ENCODE data around the gene ALDH1A3.

Gene ALDH1A3

GRCh38 chr15:100880897-100881242 lies 1.2 kb downstream of the ALDH1A3 start:
- peak overlapping the region; percentile 55 for H3K4me3 ChIP-seq (ENCODE audit: low read depth, low read length)

- H3K4me3 ChIP-seq (ENCODE audit: low read depth, low read length), result no peak overlapping the region
These were observed 2.1 kb downstream of the ALDH1A3 start for GRCh38 chr15:100881573-100882336.

- no peak overlapping the region for H3K4me3 ChIP-seq (ENCODE audit: low read depth, low read length)
These were observed 5.5 kb downstream of the ALDH1A3 start for GRCh38 chr15:100885116-100885515.

GRCh38 chr15:100885811-100886210 lies 6.2 kb downstream of the ALDH1A3 start:
- no peak overlapping the region for H3K4me3 ChIP-seq (ENCODE audit: low read depth, low read length)

- no peak overlapping the region for H3K4me3 ChIP-seq (ENCODE audit: low read depth, low read length)
These were observed 7.7 kb downstream of the ALDH1A3 start for GRCh38 chr15:100887211-100887913.

- no peak overlapping the region for H3K4me3 ChIP-seq (ENCODE audit: low read depth, low read length)
These were observed 9.9 kb downstream of the ALDH1A3 start for GRCh38 chr15:100889385-100890050.

GRCh38 chr15:100890051-100890720 lies 10.6 kb downstream of the ALDH1A3 start:
- no peak overlapping the region for H3K4me3 ChIP-seq (ENCODE audit: low read depth, low read length)

GRCh38 chr15:100890850-100891249 lies 11.2 kb downstream of the ALDH1A3 start:
- no peak overlapping the region for H3K4me3 ChIP-seq (ENCODE audit: low read depth, low read length)

- no peak overlapping the region for H3K4me3 ChIP-seq (ENCODE audit: low read depth, low read length)
These were observed 11.8 kb downstream of the ALDH1A3 start for GRCh38 chr15:100891307-100892012.

- H3K4me3 ChIP-seq (ENCODE audit: low read depth, low read length), result no peak overlapping the region
These were observed 12.4 kb downstream of the ALDH1A3 start for GRCh38 chr15:100892013-100892355.

GRCh38 chr15:100893261-100893963 lies 13.8 kb downstream of the ALDH1A3 start:
- H3K4me3 ChIP-seq (ENCODE audit: low read depth, low read length), result no peak overlapping the region

- H3K4me3 ChIP-seq (ENCODE audit: low read depth, low read length), result no peak overlapping the region
These were observed 14.3 kb downstream of the ALDH1A3 start for GRCh38 chr15:100893964-100894295.

- no peak overlapping the region for H3K4me3 ChIP-seq (ENCODE audit: low read depth, low read length)
These were observed 16.1 kb downstream of the ALDH1A3 start for GRCh38 chr15:100895721-100896120.

- H3K4me3 ChIP-seq (ENCODE audit: low read depth, low read length), result no peak overlapping the region
These were observed 17.9 kb downstream of the ALDH1A3 start for GRCh38 chr15:100897221-100898151.

GRCh38 chr15:100898152-100898490 lies 18.5 kb downstream of the ALDH1A3 start:
- H3K4me3 ChIP-seq (ENCODE audit: low read depth, low read length), result no peak overlapping the region

- H3K4me3 ChIP-seq (ENCODE audit: low read depth, low read length), result no peak overlapping the region
These were observed 19.2 kb downstream of the ALDH1A3 start for GRCh38 chr15:100898661-100899462.

GRCh38 chr15:100899601-100900000 lies 20.0 kb downstream of the ALDH1A3 start:
- H3K4me3 ChIP-seq (ENCODE audit: low read depth, low read length), result no peak overlapping the region

- no peak overlapping the region for H3K4me3 ChIP-seq (ENCODE audit: low read depth, low read length)
These were observed 20.6 kb downstream of the ALDH1A3 start for GRCh38 chr15:100900136-100900794.

Measured in iPS-11a (cell line).